GM10266 (cell line): ENCODE data around the gene CHAC1.

Experiments used
- DNase-seq: peaks from one replicate; pipeline ENCODE4 v3.0.0; 2012; ENCODE audit errors: extremely low spot score
- CTCF ChIP-seq: IDR thresholded peaks from 2 replicates; pipeline ENCODE4 v1.5.1; 2012; ENCODE audit warnings: mild to moderate bottlenecking, low read depth; ENCODE audit not compliant: control insufficient read depth, insufficient read depth; ENCODE audit errors: missing control alignments

Gene CHAC1

GRCh38 chr15:40934457-40934856 lies 18.8 kb upstream of the CHAC1 start:
- no peak for DNase-seq

GRCh38 chr15:40936234-40936708 lies 17.0 kb upstream of the CHAC1 start:
- no peak for DNase-seq
- TF ChIP-seq CTCF = no peak

More at GRCh38 chr15:40934457-40934856, 18.8 kb upstream of the CHAC1 start:
- no peak for TF ChIP-seq CTCF

GRCh38 chr15:40936709-40937666 lies 16.3 kb upstream of the CHAC1 start:
- no peak for TF ChIP-seq CTCF
- no peak for DNase-seq

GRCh38 chr15:40937762-40938535 lies 15.3 kb upstream of the CHAC1 start:
- no peak for DNase-seq
- TF ChIP-seq CTCF = peak; percentile 27

GRCh38 chr15:40938536-40938870 lies 14.8 kb upstream of the CHAC1 start:
- TF ChIP-seq CTCF = no peak
- no peak for DNase-seq

GRCh38 chr15:40940296-40940801 lies 12.9 kb upstream of the CHAC1 start:
- no peak for DNase-seq
- no peak for TF ChIP-seq CTCF
